GM10248 (cell line): ENCODE results near the gene SAMM50.
"Not testable (repeated sequence)": the region's sequence is repeated elsewhere in the genome, so short reads cannot be mapped to it uniquely, and the experiment has no call there.

Source experiments
- CTCF ChIA-PET: fragments of 300-600 bp; sonication (Branson Sonifier 250); formaldehyde crosslinking; extraction: SDS; loops from one replicate; lab custom pipeline; 2021; ENCODE audit warnings: antibody characterized with exemption; lab: Yijun Ruan, JAX
- POLR2A ChIA-PET: fragments of 350-650 bp; sonication (Branson Sonifier 250); formaldehyde crosslinking; extraction: SDS; loops from one replicate; lab custom pipeline; 2020; ENCODE audit warnings: antibody characterized with exemption; lab: Yijun Ruan, JAX
- DNase-seq: peaks from one replicate; pipeline ENCODE4 v3.0.0; 2012; ENCODE audit errors: extremely low spot score
- CTCF ChIP-seq: IDR thresholded peaks from 2 replicates; pipeline ENCODE4 v1.5.1; 2012; ENCODE audit warnings: mild to moderate bottlenecking, low read depth; ENCODE audit errors: extremely low read depth, missing control alignments, control extremely low read depth

Gene SAMM50

GRCh38 chr22:44012591-44012990 is 57.3 kb downstream of the SAMM50 start:
- POLR2A ChIA-PET, result no interaction called here
- no peak for DNase-seq
- TF ChIP-seq CTCF, result no peak
- CTCF ChIA-PET, result interaction anchor here (2.0 to 5.9 kb wide), 2 partner anchors 18 to 74 kb away, joined by 8 to 34 read pairs; no protein-coding TSS in a partner anchor

- ChIA-PET CTCF (interaction anchor here (1.2 to 5.9 kb wide), 3 partner anchors 20 to 72 kb away, joined by 3 to 34 read pairs (median 5); no protein-coding TSS in a partner anchor), POLR2A (no interaction called here)
- no peak for TF ChIP-seq CTCF
- DNase-seq, result no peak
Measured at GRCh38 chr22:44014241-44014640, 59.0 kb downstream of the SAMM50 start.

- ChIA-PET CTCF (interaction anchor here (1.6 to 5.9 kb wide), 2 partner anchors 22 to 70 kb away, joined by 5 to 34 read pairs; no protein-coding TSS in a partner anchor), POLR2A (interaction anchor here (1.6 kb wide), 1 partner anchor 10 kb away, joined by 5 read pairs; no protein-coding TSS in a partner anchor)
- DNase-seq, result not testable (repeated sequence)
Measured at GRCh38 chr22:44016586-44016985, 61.3 kb downstream of the SAMM50 start.

GRCh38 chr22:44018594-44018993 is 63.4 kb downstream of the SAMM50 start:
- DNase-seq, result no peak
- ChIA-PET CTCF (interaction anchor here (0.6 to 2.7 kb wide), 2 partner anchors 25 to 67 kb away, joined by 3 to 10 read pairs; no protein-coding TSS in a partner anchor), POLR2A (no interaction called here)
- TF ChIP-seq CTCF, result no peak

GRCh38 chr22:44019416-44019815 is 64.2 kb downstream of the SAMM50 start:
- CTCF ChIA-PET, result interaction anchor here (0.6 to 2.7 kb wide), 3 partner anchors 26 to 66 kb away, joined by 3 to 10 read pairs (median 3); no protein-coding TSS in a partner anchor
- POLR2A ChIA-PET, result no interaction called here
- DNase-seq, result no peak
- no peak for TF ChIP-seq CTCF

- POLR2A ChIA-PET, result interaction anchor here (1.1 kb wide), 1 partner anchor 49 kb away, joined by 5 read pairs; no protein-coding TSS in a partner anchor
- no peak for TF ChIP-seq CTCF
- no peak for DNase-seq
- CTCF ChIA-PET, result interaction anchor here (1.1 to 2.7 kb wide), 2 partner anchors 26 to 66 kb away, joined by 3 to 10 read pairs; no protein-coding TSS in a partner anchor
Measured at GRCh38 chr22:44019846-44020245, 64.6 kb downstream of the SAMM50 start.

GRCh38 chr22:44020981-44021380 is 65.7 kb downstream of the SAMM50 start:
- no peak for TF ChIP-seq CTCF
- ChIA-PET POLR2A (interaction anchor here (0.6 to 1.1 kb wide), 4 partner anchors 12 to 48 kb away, joined by 3 to 5 read pairs (median 3); no protein-coding TSS in a partner anchor), CTCF (interaction anchor here (1.2 to 1.6 kb wide), 3 partner anchors 27 to 65 kb away, joined by 3 to 5 read pairs (median 4); no protein-coding TSS in a partner anchor)
- no peak for DNase-seq
